Smooth muscle cell (in vitro differentiated cells): ENCODE measurements around the gene SYNE2. TPM values are rescaled to one million over a fixed set of nuclear protein-coding genes. Genes with fewer than 3 reads are reported as not detected.

Experiments used
- DNase-seq: peaks from one replicate; lab custom pipeline; 2025; ENCODE audit not compliant: unreplicated experiment; lab: John Stamatoyannopoulos, UW
- H2AFZ ChIP-seq: fragments of 200-600 bp; sonication (generic); 2 replicates; pipeline ENCODE4 v1.6.0; 2016; ENCODE audit warnings: antibody characterized with exemption, low read depth, mild to moderate bottlenecking
- H3F3A ChIP-seq: fragments of 200-600 bp; sonication (generic); 2 replicates; pipeline ENCODE4 v1.6.0; 2017; ENCODE audit warnings: antibody characterized with exemption, low read depth
- H3K27ac ChIP-seq: fragments of 200-600 bp; sonication (generic); 2 replicates; pipeline ENCODE4 v1.5.1; 2016; ENCODE audit warnings: low read depth, mild to moderate bottlenecking
- H3K27me3 ChIP-seq: fragments of 200-600 bp; sonication (generic); 2 replicates; pipeline ENCODE4 v1.6.1; 2016; ENCODE audit warnings: low read depth, mild to moderate bottlenecking
- H3K36me3 ChIP-seq: fragments of 200-600 bp; sonication (generic); 2 replicates; pipeline ENCODE4 v1.5.1; 2016; ENCODE audit warnings: low read depth
- H3K4me1 ChIP-seq: fragments of 200-600 bp; sonication (generic); 2 replicates; pipeline ENCODE4 v1.5.1; 2016; ENCODE audit warnings: low read depth
- H3K4me2 ChIP-seq: fragments of 200-600 bp; sonication (generic); 2 replicates; pipeline ENCODE4 v1.6.0; 2016; ENCODE audit warnings: mild to moderate bottlenecking
- H3K4me3 ChIP-seq: fragments of 200-600 bp; sonication (generic); 2 replicates; pipeline ENCODE4 v1.5.1; 2016; ENCODE audit warnings: mild to moderate bottlenecking
- H3K79me2 ChIP-seq: fragments of 200-600 bp; sonication (generic); 2 replicates; pipeline ENCODE4 v1.6.0; 2016; ENCODE audit warnings: low read depth, mild to moderate bottlenecking
- H3K9ac ChIP-seq: fragments of 200-600 bp; sonication (generic); 2 replicates; pipeline ENCODE4 v1.6.0; 2016; ENCODE audit warnings: low read depth
- H3K9me3 ChIP-seq: fragments of 200-600 bp; sonication (generic); replicated peaks from 2 replicates; pipeline ENCODE4 v1.5.1; 2016; ENCODE audit warnings: low read depth
- H4K20me1 ChIP-seq: fragments of 200-600 bp; sonication (generic); 2 replicates; pipeline ENCODE4 v1.6.0; 2016; ENCODE audit warnings: low read depth
- CTCF ChIP-seq: fragments of 200-600 bp; sonication (generic); IDR thresholded peaks from 2 replicates; pipeline ENCODE4 v1.5.1; 2017; ENCODE audit warnings: borderline replicate concordance, mild to moderate bottlenecking, antibody characterized with exemption; ENCODE audit not compliant: insufficient read depth, poor library complexity, severe bottlenecking
- WGBS: methylation state at CpG from one replicate; pipeline ENCODE4 v1.1.7; 2016; ENCODE audit warnings: low lambda C conversion rate; 5-methylcytosine and 5-hydroxymethylcytosine counted together
- polyA plus RNA-seq: library from polyadenylated mRNA; unstranded; fragments of >200 nt; fragmentation: Nextera tagmentation; extraction: Ambion mirVana; gene quantifications from 2 replicates; pipeline ENCODE4 v1.2.1, GENCODE V29; 2016
- total RNA-seq: library from RNA; depleted of rRNA; stranded (reverse); fragments of >200 nt; gene quantifications from 2 replicates; pipeline ENCODE4 v1.2.3, GENCODE V29; 2014

The SYNE2 gene
- total and polyA plus RNA-seq, 2 experiments from 2014 or later, result 4.8 to 20.9 TPM

GRCh38 chr14:63895510-63895909 is 42.7 kb downstream of the SYNE2 start:
- Histone ChIP-seq H3F3A (no peaks in the 10 kb centered on the region), H4K20me1 (no peaks in the 10 kb centered on the region), H3K27ac (no peak overlapping the region), H3K36me3 (no peaks in the 10 kb centered on the region), H3K9me3 (no peaks in the 10 kb centered on the region), H3K4me1 (peaks cover 32% of the 10 kb centered on the region), H3K27me3 (no peaks in the 10 kb centered on the region), H3K9ac (no peak overlapping the region), H3K79me2 (no peaks in the 10 kb centered on the region), H2AFZ (no peak overlapping the region), H3K4me2 (no peak overlapping the region), H3K4me3 (no peak overlapping the region)
- DNase-seq, result no peak
- TF ChIP-seq CTCF, result no peak

GRCh38 chr14:63896278-63896720 is 43.5 kb downstream of the SYNE2 start:
- H3K9ac ChIP-seq, result no peak overlapping the region
- no peaks in the 10 kb centered on the region for H4K20me1 ChIP-seq
- H3K27ac ChIP-seq, result peak overlapping the region; percentile 26
- no peaks in the 10 kb centered on the region for H3K79me2 ChIP-seq
- no peaks in the 10 kb centered on the region for H3K36me3 ChIP-seq
- 65% methylated on average over 4 of the region's 4 CpGs for WGBS
- H3K4me3 ChIP-seq, result no peak overlapping the region
- DNase-seq, result no peak
- H3K27me3 ChIP-seq, result no peaks in the 10 kb centered on the region
- H3F3A ChIP-seq, result no peaks in the 10 kb centered on the region
- TF ChIP-seq CTCF, result no peak
- H2AFZ ChIP-seq, result peak overlapping the region; percentile 24
- H3K4me2 ChIP-seq, result peak overlapping the region; percentile 20
- H3K9me3 ChIP-seq, result no peaks in the 10 kb centered on the region
- peaks cover 24% of the 10 kb centered on the region for H3K4me1 ChIP-seq

GRCh38 chr14:63897721-63898163 is 44.9 kb downstream of the SYNE2 start:
- Histone ChIP-seq H2AFZ (peak overlapping the region; percentile 3), H3K4me1 (peaks cover 14% of the 10 kb centered on the region), H3K27me3 (no peaks in the 10 kb centered on the region), H4K20me1 (no peaks in the 10 kb centered on the region), H3K9me3 (no peaks in the 10 kb centered on the region), H3K4me3 (no peak overlapping the region), H3F3A (no peaks in the 10 kb centered on the region), H3K36me3 (no peaks in the 10 kb centered on the region), H3K27ac (peak overlapping the region; percentile 54), H3K79me2 (no peaks in the 10 kb centered on the region), H3K4me2 (peak overlapping the region; percentile 76), H3K9ac (no peak overlapping the region)
- TF ChIP-seq CTCF, result no peak
- WGBS, result 14% methylated on average over 4 of the region's 4 CpGs
- DNase-seq, result no peak

GRCh38 chr14:63899953-63900352 is 47.1 kb downstream of the SYNE2 start:
- H2AFZ ChIP-seq, result no peak overlapping the region
- DNase-seq, result no peak

More at GRCh38 chr14:63899953-63900352, 47.1 kb downstream of the SYNE2 start:
- H4K20me1 ChIP-seq, result no peaks in the 10 kb centered on the region
- TF ChIP-seq CTCF, result no peak
- no peaks in the 10 kb centered on the region for H3K9me3 ChIP-seq
- no peak overlapping the region for H3K4me2 ChIP-seq
- H3F3A ChIP-seq, result no peaks in the 10 kb centered on the region
- H3K4me1 ChIP-seq, result peaks cover 4% of the 10 kb centered on the region
- no peaks in the 10 kb centered on the region for H3K79me2 ChIP-seq
- WGBS, result 99% methylated on average over 2 of the region's 2 CpGs
- no peaks in the 10 kb centered on the region for H3K27me3 ChIP-seq
- no peak overlapping the region for H3K4me3 ChIP-seq
- H3K36me3 ChIP-seq, result no peaks in the 10 kb centered on the region
- H3K9ac ChIP-seq, result no peak overlapping the region
- no peak overlapping the region for H3K27ac ChIP-seq
